HepG2 (cell line): ENCODE results near the gene WNT7B.
A peak's percentile ranks its signal among the peaks of the same experiment; 100 is the strongest.

Experiments used
- CTCF ChIP-seq: sonication (generic); formaldehyde crosslinking; IDR thresholded peaks from 2 replicates; pipeline ENCODE4 v1.5.0; 2020; ENCODE audit warnings: mild to moderate bottlenecking, missing genetic modification reagents, moderate library complexity
- MAFF ChIP-seq: IDR thresholded peaks from 2 replicates; pipeline ENCODE4 v1.6.1; 2011; ENCODE audit warnings: low read depth, low read length, improper control_type of control experiment
- MIXL1 ChIP-seq: IDR thresholded peaks from 2 replicates; pipeline ENCODE4 v1.6.1; 2016
- NFE2L2 ChIP-seq: fragments of 150-350 bp; IDR thresholded peaks from 2 replicates; pipeline ENCODE4 v1.6.1; 2014; ENCODE audit warnings: low read length
- PATZ1 ChIP-seq: sonication (generic); formaldehyde crosslinking; IDR thresholded peaks from 2 replicates; pipeline ENCODE4 v1.4.0; 2020; ENCODE audit warnings: missing genetic modification reagents
- PHF20 ChIP-seq: sonication (generic); formaldehyde crosslinking; IDR thresholded peaks from 2 replicates; pipeline ENCODE4 v1.5.0; 2020; ENCODE audit warnings: mild to moderate bottlenecking, missing genetic modification reagents
- PTBP1 ChIP-seq: fragments of 200-400 bp; formaldehyde crosslinking; IDR thresholded peaks from 2 replicates; pipeline ENCODE4 v1.6.1; 2018; ENCODE audit warnings: low read length, low read depth; ENCODE audit not compliant: poor library complexity, severe bottlenecking
- ZNF274 ChIP-seq: sonication (generic); formaldehyde crosslinking; IDR thresholded peaks from 2 replicates; pipeline ENCODE4 v1.5.1; 2020; ENCODE audit warnings: mild to moderate bottlenecking, missing genetic modification reagents
- ZZZ3 ChIP-seq: sonication (generic); formaldehyde crosslinking; IDR thresholded peaks from 2 replicates; pipeline ENCODE4 v1.4.0; 2020; ENCODE audit warnings: missing genetic modification reagents, mild to moderate bottlenecking, borderline replicate concordance

GRCh38 chr22:46021577-46021976 lies 44.6 kb upstream of the WNT7B start:
- no peak for TF ChIP-seq PATZ1
- no peak for TF ChIP-seq PHF20 (CRISPR knock-in tag)
- TF ChIP-seq NFE2L2: no peak
- TF ChIP-seq MIXL1: no peak
- no peak for TF ChIP-seq PTBP1
- no peak for TF ChIP-seq ZNF274
- TF ChIP-seq ZZZ3 (CRISPR knock-in tag): no peak
- TF ChIP-seq CTCF (CRISPR knock-in tag): peak; percentile 23
- TF ChIP-seq MAFF: no peak
